GM20000 (cell line): Measurements from ENCODE around the gene GRID1.

ENCODE experiments used
- DNase-seq: peaks from one replicate; pipeline ENCODE4 v3.0.0; 2012; ENCODE audit warnings: low spot score
- TF ChIP-seq, protein P1 (sequence below): IDR thresholded peaks from 2 replicates; pipeline ENCODE4 v1.5.1; 2012; ENCODE audit warnings: mild to moderate bottlenecking, control low read depth; ENCODE audit errors: extremely low read depth, missing control alignments

GRID1 gene

DNA sequence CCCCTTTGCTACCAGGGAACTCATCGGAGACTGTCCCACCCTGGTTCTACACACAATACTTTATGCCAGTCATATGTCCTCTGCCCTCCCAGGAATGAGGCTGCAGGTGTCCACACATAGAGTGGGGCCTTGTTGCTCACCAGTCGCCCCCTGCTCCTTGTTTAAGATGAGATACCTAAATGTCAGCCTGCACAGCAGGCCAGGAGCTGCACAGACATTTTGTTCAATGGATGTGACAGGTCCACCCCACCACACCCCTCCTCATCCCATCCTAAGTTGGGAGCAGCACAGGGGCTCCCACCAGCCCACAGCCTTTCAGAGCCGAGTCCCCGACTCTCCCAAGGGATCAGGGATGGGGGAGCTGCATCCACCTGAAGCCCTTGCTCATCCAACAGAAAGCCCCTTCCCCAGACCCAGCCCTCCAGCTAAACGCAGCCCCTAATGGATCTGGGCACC lies 6.2 kb upstream of the GRID1 start:
- no peak for DNase-seq
- TF ChIP-seq, protein P1, sequence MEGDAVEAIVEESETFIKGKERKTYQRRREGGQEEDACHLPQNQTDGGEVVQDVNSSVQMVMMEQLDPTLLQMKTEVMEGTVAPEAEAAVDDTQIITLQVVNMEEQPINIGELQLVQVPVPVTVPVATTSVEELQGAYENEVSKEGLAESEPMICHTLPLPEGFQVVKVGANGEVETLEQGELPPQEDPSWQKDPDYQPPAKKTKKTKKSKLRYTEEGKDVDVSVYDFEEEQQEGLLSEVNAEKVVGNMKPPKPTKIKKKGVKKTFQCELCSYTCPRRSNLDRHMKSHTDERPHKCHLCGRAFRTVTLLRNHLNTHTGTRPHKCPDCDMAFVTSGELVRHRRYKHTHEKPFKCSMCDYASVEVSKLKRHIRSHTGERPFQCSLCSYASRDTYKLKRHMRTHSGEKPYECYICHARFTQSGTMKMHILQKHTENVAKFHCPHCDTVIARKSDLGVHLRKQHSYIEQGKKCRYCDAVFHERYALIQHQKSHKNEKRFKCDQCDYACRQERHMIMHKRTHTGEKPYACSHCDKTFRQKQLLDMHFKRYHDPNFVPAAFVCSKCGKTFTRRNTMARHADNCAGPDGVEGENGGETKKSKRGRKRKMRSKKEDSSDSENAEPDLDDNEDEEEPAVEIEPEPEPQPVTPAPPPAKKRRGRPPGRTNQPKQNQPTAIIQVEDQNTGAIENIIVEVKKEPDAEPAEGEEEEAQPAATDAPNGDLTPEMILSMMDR = no peak

DNA sequence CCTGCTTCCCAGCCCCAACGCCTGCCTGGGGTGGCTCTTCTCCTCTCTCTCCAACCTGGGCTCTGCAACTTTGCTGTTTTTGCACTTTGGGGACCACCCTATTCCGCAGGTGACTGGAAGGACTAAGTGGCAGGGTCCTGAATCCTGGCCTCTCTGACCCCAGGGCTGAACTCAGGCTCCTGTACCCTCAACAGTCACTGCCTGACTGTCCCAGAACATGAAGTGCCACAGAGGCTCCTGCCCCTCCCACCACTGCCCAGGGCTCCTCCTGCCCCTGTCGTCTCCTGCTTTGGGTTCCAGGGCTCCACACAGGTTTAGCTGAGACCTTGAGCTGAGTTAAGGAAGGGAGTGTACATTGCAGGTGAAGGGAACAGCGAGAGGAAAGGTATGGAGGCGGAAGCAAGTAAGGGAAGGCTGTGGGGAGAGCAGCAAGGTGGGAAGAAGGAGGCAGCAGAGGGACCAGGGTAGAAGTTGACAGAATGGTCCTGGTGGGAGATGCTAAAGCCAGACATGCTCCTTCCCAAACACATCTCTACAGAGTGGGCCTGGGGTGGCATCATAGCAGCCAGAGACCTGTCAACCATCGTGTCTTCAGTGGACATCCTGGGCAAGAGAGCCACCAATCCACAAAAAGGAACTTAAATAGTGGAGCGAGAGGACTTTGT lies 5.7 kb upstream of the GRID1 start:
- TF ChIP-seq, protein P1 = no peak
- DNase-seq = no peak

DNA sequence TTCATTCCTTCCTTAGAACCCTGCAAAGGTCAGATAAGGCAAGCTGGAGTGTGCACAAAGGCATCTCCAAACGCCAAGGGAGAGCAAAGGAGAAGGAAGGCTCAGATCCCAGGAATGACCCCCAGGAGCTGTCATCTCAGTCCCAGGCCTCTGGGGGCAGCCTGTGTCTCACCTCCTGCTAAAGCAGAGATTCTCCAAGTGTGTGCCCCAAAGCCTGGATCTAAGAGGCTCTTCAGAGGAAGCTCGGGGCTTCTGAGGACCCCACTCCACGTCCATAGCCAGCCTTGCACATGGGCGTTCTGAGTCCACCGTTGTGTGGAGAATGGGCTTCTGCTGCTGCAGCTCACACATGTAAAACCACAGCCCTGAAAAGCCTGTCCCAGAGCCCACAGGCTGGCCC lies 5.1 kb upstream of the GRID1 start:
- TF ChIP-seq, protein P1 = no peak
- no peak for DNase-seq

DNA sequence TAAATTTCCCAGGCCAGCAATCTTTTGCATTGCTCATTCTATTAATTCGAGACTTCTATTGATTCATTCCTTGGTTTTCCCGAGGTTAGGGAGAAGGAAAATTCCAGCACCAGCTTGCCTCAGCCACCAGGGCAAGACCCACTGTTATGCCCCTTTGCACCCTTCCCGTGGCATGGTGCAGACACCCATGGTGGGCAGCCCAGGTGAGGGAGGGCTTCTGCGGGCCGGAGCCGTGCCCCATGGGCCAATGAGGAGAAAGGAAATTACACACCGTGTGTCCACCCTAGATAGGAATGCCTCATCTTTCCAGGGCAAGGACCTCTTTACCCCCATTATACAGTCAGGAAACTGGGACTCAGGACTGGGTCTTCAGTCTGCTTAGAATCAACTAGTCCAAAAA lies 4.5 kb upstream of the GRID1 start:
- no peak for DNase-seq
- TF ChIP-seq, protein P1 = no peak

DNA sequence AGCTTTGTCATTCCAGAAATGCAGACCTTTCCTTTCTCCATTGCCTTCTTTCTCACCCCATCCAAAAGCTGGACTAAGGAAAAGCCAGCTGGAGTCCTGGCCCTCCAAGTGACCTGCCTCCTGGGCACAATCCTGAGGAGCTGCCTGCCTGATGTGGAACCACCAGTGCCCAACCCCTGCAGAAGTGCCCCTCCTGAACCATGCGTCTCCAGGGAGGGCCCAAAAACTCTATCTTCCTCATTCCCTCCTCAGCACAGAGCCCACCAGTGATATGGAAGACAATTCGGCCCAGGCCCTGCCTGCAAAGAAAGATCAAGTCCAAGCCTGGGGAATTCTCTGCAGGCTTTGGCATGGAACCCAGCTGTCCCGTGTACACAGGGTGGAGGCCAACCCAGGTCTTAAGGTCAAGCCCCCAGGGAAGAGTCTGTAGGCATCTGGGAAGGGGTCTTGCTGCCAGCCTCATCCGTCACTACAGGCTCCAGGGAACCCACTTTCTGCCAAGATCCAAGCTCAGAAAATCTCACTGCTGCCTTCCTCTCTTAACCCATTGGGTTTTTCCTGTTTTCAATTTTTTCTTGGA lies 3.5 kb upstream of the GRID1 start:
- TF ChIP-seq, protein P1 = no peak

DNA sequence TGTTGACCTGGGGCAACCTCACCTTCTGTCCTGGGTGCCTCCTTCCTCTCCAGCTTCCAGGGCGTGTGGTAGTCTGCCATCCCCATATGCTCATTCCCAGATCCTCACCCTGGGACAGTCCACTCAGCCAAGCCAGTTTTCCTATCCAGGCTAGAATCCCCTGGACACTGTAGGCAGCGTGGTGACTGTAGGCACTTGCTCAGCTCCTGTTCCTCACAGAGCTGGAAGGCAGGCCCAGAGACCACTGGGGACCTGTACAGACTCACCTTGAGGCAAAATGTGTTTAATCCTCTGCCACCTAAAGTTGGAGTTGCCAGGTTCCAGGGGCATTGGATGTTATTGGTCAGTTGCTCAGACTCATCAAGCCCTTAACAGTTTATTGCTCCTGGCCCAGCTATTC lies 2.4 kb upstream of the GRID1 start:
- TF ChIP-seq, protein P1 = no peak
- no peak for DNase-seq

More for the DNA sequence above, 3.5 kb upstream of the GRID1 start:
- DNase-seq = no peak

DNA sequence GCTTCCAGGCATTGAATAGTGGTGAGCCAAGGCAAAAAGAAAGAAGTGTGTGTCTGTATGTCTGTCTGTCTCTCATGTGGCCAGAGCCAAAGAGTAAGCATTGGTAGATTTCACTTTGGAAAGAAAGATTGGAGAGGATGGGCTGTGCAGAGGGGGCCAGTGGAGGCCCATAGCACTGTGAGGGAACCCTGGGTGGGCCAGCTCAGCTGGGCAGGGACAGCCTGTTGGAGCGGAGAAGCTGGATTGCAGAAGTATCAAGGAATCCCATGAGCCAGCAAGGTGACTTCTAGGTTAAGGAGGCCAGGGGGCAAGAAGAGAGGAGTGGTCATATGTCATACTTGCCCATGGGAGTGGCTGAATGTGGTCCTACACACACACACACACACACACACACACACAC lies 1.5 kb upstream of the GRID1 start:
- TF ChIP-seq, protein P1 = no peak
- DNase-seq = no peak
